WTC11 (cell line): Measurements from ENCODE around the gene NHSL1. TPM values are rescaled to one million over a fixed set of nuclear protein-coding genes. Genes with fewer than 3 reads are reported as not detected.

ENCODE experiments used
- ATAC-seq: fragments of 200-7000 bp; cut with Tn5 transposase; 2 replicates; pipeline ENCODE4 v1.10.0; 2021; ENCODE audit warnings: mild to moderate bottlenecking, moderate library complexity
- CTCF ChIA-PET: fragments of 300-600 bp; sonication (Branson Sonifier 250); formaldehyde crosslinking; loops from one replicate; lab custom pipeline; 2021; ENCODE audit warnings: antibody characterized with exemption; lab: Charles Lee
- POLR2A ChIA-PET: fragments of 350-600 bp; sonication (Branson Sonifier 250); formaldehyde crosslinking; loops from one replicate; lab custom pipeline; 2021; ENCODE audit warnings: antibody characterized with exemption; lab: Charles Lee
- DNase-seq: peaks from one replicate; pipeline ENCODE4 v3.0.0; 2021; ENCODE audit warnings: low spot score
- H3K27ac Mint-ChIP-seq: 2 replicates; pipeline ENCODE4 v1.8.0; 2021; ENCODE audit warnings: mixed read lengths
- H3K27me3 Mint-ChIP-seq: 2 replicates; pipeline ENCODE4 v1.8.0; 2021; ENCODE audit warnings: low read depth, mild to moderate bottlenecking, moderate library complexity, mixed read lengths
- H3K36me3 Mint-ChIP-seq: 2 replicates; pipeline ENCODE4 v1.8.0; 2021; ENCODE audit warnings: mixed read lengths
- H3K4me1 Mint-ChIP-seq: 2 replicates; pipeline ENCODE4 v1.8.0; 2022; ENCODE audit warnings: mixed read lengths
- H3K4me3 Mint-ChIP-seq: 2 replicates; pipeline ENCODE4 v1.8.0; 2021; ENCODE audit warnings: mild to moderate bottlenecking, moderate library complexity, mixed read lengths
- H3K9me3 Mint-ChIP-seq: 2 replicates; pipeline ENCODE4 v1.8.0; 2021; ENCODE audit warnings: mixed read lengths
- ARID4B ChIP-seq: sonication (generic); formaldehyde crosslinking; IDR thresholded peaks from 2 replicates; pipeline ENCODE4 v1.8.0; 2023; ENCODE audit warnings: missing genetic modification reagents, mild to moderate bottlenecking, borderline replicate concordance
- CREB1 ChIP-seq: sonication (generic); formaldehyde crosslinking; IDR thresholded peaks from 2 replicates; pipeline ENCODE4 v1.8.0; 2023; ENCODE audit warnings: mild to moderate bottlenecking, missing genetic modification reagents
- ESRRA ChIP-seq: sonication (generic); formaldehyde crosslinking; IDR thresholded peaks from 2 replicates; pipeline ENCODE4 v1.8.1; 2022; ENCODE audit warnings: mild to moderate bottlenecking, missing genetic modification reagents, borderline replicate concordance
- ETV6 ChIP-seq: sonication (generic); formaldehyde crosslinking; IDR thresholded peaks from 2 replicates; pipeline ENCODE4 v1.8.1; 2022; ENCODE audit warnings: mild to moderate bottlenecking, missing genetic modification reagents
- GABPB1 ChIP-seq: sonication (generic); formaldehyde crosslinking; IDR thresholded peaks from 2 replicates; pipeline ENCODE4 v1.8.1; 2023; ENCODE audit warnings: mild to moderate bottlenecking, missing genetic modification reagents
- HMGA2 ChIP-seq: fragments of 250-450 bp; sonication (Bioruptor Pico); IDR thresholded peaks from 2 replicates; pipeline ENCODE4 v1.4.0; 2021; ENCODE audit warnings: mild to moderate bottlenecking, moderate library complexity
- KAT7 ChIP-seq: sonication (generic); formaldehyde crosslinking; IDR thresholded peaks from 2 replicates; pipeline ENCODE4 v1.8.1; 2023; ENCODE audit warnings: missing genetic modification reagents, mild to moderate bottlenecking, borderline replicate concordance
- NFE2L1 ChIP-seq: sonication (generic); formaldehyde crosslinking; IDR thresholded peaks from 2 replicates; pipeline ENCODE4 v1.8.1; 2023; ENCODE audit warnings: missing genetic modification reagents
- NFYB ChIP-seq: sonication (generic); formaldehyde crosslinking; conservative IDR thresholded peaks from 2 replicates; pipeline ENCODE4 v1.8.0; 2022; ENCODE audit warnings: low read depth, missing genetic modification reagents
- PREB ChIP-seq: sonication (generic); formaldehyde crosslinking; IDR thresholded peaks from 2 replicates; pipeline ENCODE4 v1.8.1; 2022; ENCODE audit warnings: mild to moderate bottlenecking, missing genetic modification reagents, moderate library complexity, borderline replicate concordance
- PRRX2 ChIP-seq: fragments of 250-450 bp; sonication (Bioruptor Pico); IDR thresholded peaks from 2 replicates; pipeline ENCODE4 v1.8.0; 2021; ENCODE audit warnings: mild to moderate bottlenecking
- RELA ChIP-seq: sonication (generic); formaldehyde crosslinking; IDR thresholded peaks from 2 replicates; pipeline ENCODE4 v1.8.1; 2022; ENCODE audit warnings: missing genetic modification reagents, mild to moderate bottlenecking, borderline replicate concordance
- TCF7 ChIP-seq: sonication (generic); formaldehyde crosslinking; IDR thresholded peaks from 2 replicates; pipeline ENCODE4 v1.8.0; 2022; ENCODE audit warnings: mild to moderate bottlenecking, low read depth, missing genetic modification reagents, moderate library complexity
- TEAD1 ChIP-seq: sonication (generic); formaldehyde crosslinking; IDR thresholded peaks from 2 replicates; pipeline ENCODE4 v1.8.0; 2022; ENCODE audit warnings: mild to moderate bottlenecking, missing genetic modification reagents
- ZMAT4 ChIP-seq: fragments of 250-450 bp; sonication (Bioruptor Pico); IDR thresholded peaks from 2 replicates; pipeline ENCODE4 v1.9.0; 2021; ENCODE audit warnings: mild to moderate bottlenecking
- ZNF232 ChIP-seq: sonication (generic); formaldehyde crosslinking; IDR thresholded peaks from 2 replicates; pipeline ENCODE4 v1.8.0; 2022; ENCODE audit warnings: mild to moderate bottlenecking, missing genetic modification reagents
- ZNF396 ChIP-seq: fragments of 250-450 bp; sonication (Bioruptor Pico); IDR thresholded peaks from 2 replicates; pipeline ENCODE4 v1.8.0; 2021; ENCODE audit warnings: mild to moderate bottlenecking, moderate library complexity, borderline replicate concordance
- ZNF416 ChIP-seq: fragments of 250-450 bp; sonication (Bioruptor Pico); IDR thresholded peaks from 2 replicates; pipeline ENCODE4 v1.9.0; 2021; ENCODE audit warnings: mild to moderate bottlenecking, inconsistent platforms
- ZNF423 ChIP-seq: fragments of 250-450 bp; sonication (Bioruptor Pico); IDR thresholded peaks from 2 replicates; pipeline ENCODE4 v2.1.2; 2022; ENCODE audit warnings: mild to moderate bottlenecking, moderate library complexity
- ZNF425 ChIP-seq: fragments of 250-450 bp; sonication (Bioruptor Pico); conservative IDR thresholded peaks from 2 replicates; pipeline ENCODE4 v1.9.0; 2021; ENCODE audit warnings: mild to moderate bottlenecking
- total RNA-seq: library from RNA; stranded (reverse); gene quantifications from 3 replicates; pipeline ENCODE4 v1.2.3, GENCODE V29; 2021
- TF ChIP-seq, protein P1 (sequence below): sonication (generic); formaldehyde crosslinking; IDR thresholded peaks from 2 replicates; pipeline ENCODE4 v1.8.0; 2022; ENCODE audit warnings: mild to moderate bottlenecking, missing genetic modification reagents
- TF ChIP-seq, protein P2 (sequence below): sonication (generic); formaldehyde crosslinking; IDR thresholded peaks from 2 replicates; pipeline ENCODE4 v1.8.1; 2022; ENCODE audit warnings: mild to moderate bottlenecking, moderate library complexity, missing genetic modification reagents
- TF ChIP-seq, protein P3 (sequence below): sonication (generic); formaldehyde crosslinking; IDR thresholded peaks from 2 replicates; pipeline ENCODE4 v1.8.1; 2022; ENCODE audit warnings: missing genetic modification reagents, borderline replicate concordance
- TF ChIP-seq, protein P4 (sequence below): sonication (generic); formaldehyde crosslinking; conservative IDR thresholded peaks from 2 replicates; pipeline ENCODE4 v1.8.1; 2023; ENCODE audit warnings: mild to moderate bottlenecking, low read depth, missing genetic modification reagents, moderate library complexity

The NHSL1 gene
- total RNA-seq, 1 experiment from 2014 or later, result 31.1 TPM

GRCh38 chr6:138517635-138518034 lies 18.3 kb upstream of the NHSL1 start:
- CTCF ChIA-PET, result interaction anchor here (0.5 to 1.8 kb wide), 32 partner anchors 9 to 452 kb away, joined by 3 to 18 read pairs (median 4); partner anchors contain the start of genes HEBP2 and NHSL1
- peaks cover 8% of the 10 kb centered on the region for H3K36me3 Mint-ChIP-seq
- peak; percentile 66 for DNase-seq
- POLR2A ChIA-PET, result no interaction called here
- H3K9me3 Mint-ChIP-seq, result peaks cover 10% of the 10 kb centered on the region
- H3K4me1 Mint-ChIP-seq, result peaks cover 21% of the 10 kb centered on the region
- no peaks in the 10 kb centered on the region; the same call in 1 of the 2 replicates for H3K27me3 Mint-ChIP-seq
- peak overlapping the region; percentile 90 for H3K27ac Mint-ChIP-seq
- no peak overlapping the region for H3K4me3 Mint-ChIP-seq
- ATAC-seq, result peak; percentile 94
- TF ChIP-seq KAT7 (CRISPR knock-in tag) (no peak), NFE2L1 (no peak), ARID4B (CRISPR knock-in tag) (no peak), PREB (no peak), RELA (no peak), ZNF232 (CRISPR knock-in tag) (peak; percentile 55; the same call in 1 of the 2 replicates), ESRRA (no peak), PRRX2 (CRISPR knock-in tag) (no peak), TCF7 (no peak), GABPB1 (CRISPR knock-in tag) (0 out of 2 replicates have a peak, but pooled peaks have one; percentile 39), ETV6 (CRISPR knock-in tag) (no peak), ZNF416 (CRISPR knock-in tag) (no peak), ZNF423 (CRISPR knock-in tag) (no peak), CREB1 (CRISPR knock-in tag) (no peak), ZNF396 (CRISPR knock-in tag) (no peak), TEAD1 (CRISPR knock-in tag) (no peak), NFYB (CRISPR knock-in tag) (no peak), HMGA2 (CRISPR knock-in tag) (no peak), ZNF425 (CRISPR knock-in tag) (no peak), ZMAT4 (CRISPR knock-in tag) (no peak)
- TF ChIP-seq, protein P1, sequence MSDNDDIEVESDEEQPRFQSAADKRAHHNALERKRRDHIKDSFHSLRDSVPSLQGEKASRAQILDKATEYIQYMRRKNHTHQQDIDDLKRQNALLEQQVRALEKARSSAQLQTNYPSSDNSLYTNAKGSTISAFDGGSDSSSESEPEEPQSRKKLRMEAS, result 0 out of 2 replicates have a peak, but pooled peaks have one; percentile 19
- TF ChIP-seq, protein P2, sequence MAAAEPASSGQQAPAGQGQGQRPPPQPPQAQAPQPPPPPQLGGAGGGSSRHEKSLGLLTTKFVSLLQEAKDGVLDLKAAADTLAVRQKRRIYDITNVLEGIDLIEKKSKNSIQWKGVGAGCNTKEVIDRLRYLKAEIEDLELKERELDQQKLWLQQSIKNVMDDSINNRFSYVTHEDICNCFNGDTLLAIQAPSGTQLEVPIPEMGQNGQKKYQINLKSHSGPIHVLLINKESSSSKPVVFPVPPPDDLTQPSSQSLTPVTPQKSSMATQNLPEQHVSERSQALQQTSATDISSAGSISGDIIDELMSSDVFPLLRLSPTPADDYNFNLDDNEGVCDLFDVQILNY (CRISPR knock-in tag), result no peak
- TF ChIP-seq, protein P3, sequence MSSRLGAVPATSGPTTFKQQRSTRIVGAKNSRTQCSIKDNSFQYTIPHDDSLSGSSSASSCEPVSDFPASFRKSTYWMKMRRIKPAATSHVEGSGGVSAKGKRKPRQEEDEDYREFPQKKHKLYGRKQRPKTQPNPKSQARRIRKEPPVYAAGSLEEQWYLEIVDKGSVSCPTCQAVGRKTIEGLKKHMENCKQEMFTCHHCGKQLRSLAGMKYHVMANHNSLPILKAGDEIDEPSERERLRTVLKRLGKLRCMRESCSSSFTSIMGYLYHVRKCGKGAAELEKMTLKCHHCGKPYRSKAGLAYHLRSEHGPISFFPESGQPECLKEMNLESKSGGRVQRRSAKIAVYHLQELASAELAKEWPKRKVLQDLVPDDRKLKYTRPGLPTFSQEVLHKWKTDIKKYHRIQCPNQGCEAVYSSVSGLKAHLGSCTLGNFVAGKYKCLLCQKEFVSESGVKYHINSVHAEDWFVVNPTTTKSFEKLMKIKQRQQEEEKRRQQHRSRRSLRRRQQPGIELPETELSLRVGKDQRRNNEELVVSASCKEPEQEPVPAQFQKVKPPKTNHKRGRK (CRISPR knock-in tag), result no peak
- TF ChIP-seq, protein P4, sequence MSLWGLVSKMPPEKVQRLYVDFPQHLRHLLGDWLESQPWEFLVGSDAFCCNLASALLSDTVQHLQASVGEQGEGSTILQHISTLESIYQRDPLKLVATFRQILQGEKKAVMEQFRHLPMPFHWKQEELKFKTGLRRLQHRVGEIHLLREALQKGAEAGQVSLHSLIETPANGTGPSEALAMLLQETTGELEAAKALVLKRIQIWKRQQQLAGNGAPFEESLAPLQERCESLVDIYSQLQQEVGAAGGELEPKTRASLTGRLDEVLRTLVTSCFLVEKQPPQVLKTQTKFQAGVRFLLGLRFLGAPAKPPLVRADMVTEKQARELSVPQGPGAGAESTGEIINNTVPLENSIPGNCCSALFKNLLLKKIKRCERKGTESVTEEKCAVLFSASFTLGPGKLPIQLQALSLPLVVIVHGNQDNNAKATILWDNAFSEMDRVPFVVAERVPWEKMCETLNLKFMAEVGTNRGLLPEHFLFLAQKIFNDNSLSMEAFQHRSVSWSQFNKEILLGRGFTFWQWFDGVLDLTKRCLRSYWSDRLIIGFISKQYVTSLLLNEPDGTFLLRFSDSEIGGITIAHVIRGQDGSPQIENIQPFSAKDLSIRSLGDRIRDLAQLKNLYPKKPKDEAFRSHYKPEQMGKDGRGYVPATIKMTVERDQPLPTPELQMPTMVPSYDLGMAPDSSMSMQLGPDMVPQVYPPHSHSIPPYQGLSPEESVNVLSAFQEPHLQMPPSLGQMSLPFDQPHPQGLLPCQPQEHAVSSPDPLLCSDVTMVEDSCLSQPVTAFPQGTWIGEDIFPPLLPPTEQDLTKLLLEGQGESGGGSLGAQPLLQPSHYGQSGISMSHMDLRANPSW (CRISPR knock-in tag), result no peak
